ENCODE data around the gene GAK.

GAK gene

GRCh38 chr4:845836-846251, 86.3 kb downstream of the GAK start:
- peak; percentile 15 for DNase-seq

GRCh38 chr4:845233-845835, 86.8 kb downstream of the GAK start:
- DNase-seq = peak; percentile 33

- no peak for DNase-seq
Observed at GRCh38 chr4:844752-845232, 87.3 kb downstream of the GAK start.

GRCh38 chr4:839675-840443, 92.3 kb downstream of the GAK start:
- DNase-seq = no peak

GRCh38 chr4:837772-838171, 94.3 kb downstream of the GAK start:
- DNase-seq = no peak

- DNase-seq = no peak
Observed at GRCh38 chr4:836750-837301, 95.3 kb downstream of the GAK start.

- DNase-seq = no peak
Observed at GRCh38 chr4:836003-836511, 96.1 kb downstream of the GAK start.

- DNase-seq = no peak
Observed at GRCh38 chr4:835148-836002, 96.7 kb downstream of the GAK start.

- DNase-seq = no peak
Observed at GRCh38 chr4:834368-835147, 97.6 kb downstream of the GAK start.

GRCh38 chr4:833731-834367, 98.3 kb downstream of the GAK start:
- DNase-seq = no peak

- no peak for DNase-seq
Observed at GRCh38 chr4:833156-833555, 99.0 kb downstream of the GAK start.

- no peak for DNase-seq
Observed at GRCh38 chr4:832536-832935, 99.6 kb downstream of the GAK start.

- no peak for DNase-seq
Observed at GRCh38 chr4:832108-832507, 100.0 kb downstream of the GAK start.

- no peak for DNase-seq
Observed at GRCh38 chr4:831483-831805, 100.7 kb downstream of the GAK start.

GRCh38 chr4:830601-831482, 101.3 kb downstream of the GAK start:
- no peak for DNase-seq

- no peak for DNase-seq
Observed at GRCh38 chr4:829761-830600, 102.1 kb downstream of the GAK start.

- DNase-seq = no peak
Observed at GRCh38 chr4:829291-829690, 102.8 kb downstream of the GAK start.

- no peak for DNase-seq
Observed at GRCh38 chr4:828641-829271, 103.4 kb downstream of the GAK start.
